G401 (cell line): ENCODE data around the gene SPSB1. TPM values are rescaled to one million over a fixed set of nuclear protein-coding genes. Genes with fewer than 3 reads are reported as not detected.

Experiments used
- DNase-seq: peaks from one replicate; pipeline ENCODE4 v3.0.0-alpha.2; 2015; ENCODE audit warnings: low spot score
- in situ Hi-C: cut with HindIII; loops from 2 replicates; pipeline ENCODE4 v1.10.0; 2016; ENCODE audit warnings: low sequenced_read_pairs, mixed read lengths
- total RNA-seq: library from RNA; depleted of rRNA; stranded (reverse); fragments of >200 nt; shearing (Covaris generic); gene quantifications from 2 replicates; pipeline ENCODE4 v1.2.3, GENCODE V29; 2014

The SPSB1 gene
- total RNA-seq, 1 experiment from 2014 or later = 38.8 TPM

- no peak for DNase-seq
- in situ Hi-C loops = no loop called here
These were observed 104.4 kb downstream of the SPSB1 start for GRCh38 chr1:9397047-9397446.

GRCh38 chr1:9397997-9398526, 105.4 kb downstream of the SPSB1 start:
- no peak for DNase-seq
- in situ Hi-C loops = no loop called here

- DNase-seq = no peak
- in situ Hi-C loops = no loop called here
These were observed 107.1 kb downstream of the SPSB1 start for GRCh38 chr1:9399510-9400424.

GRCh38 chr1:9400425-9401079, 107.9 kb downstream of the SPSB1 start:
- in situ Hi-C loops = no loop called here
- DNase-seq = no peak

GRCh38 chr1:9401080-9401453, 108.4 kb downstream of the SPSB1 start:
- DNase-seq = no peak
- in situ Hi-C loops = no loop called here

GRCh38 chr1:9402256-9402616, 109.5 kb downstream of the SPSB1 start:
- in situ Hi-C loops = no loop called here
- DNase-seq = no peak

GRCh38 chr1:9402717-9403225, 110.1 kb downstream of the SPSB1 start:
- in situ Hi-C loops = no loop called here
- DNase-seq = no peak

GRCh38 chr1:9404117-9404914, 111.6 kb downstream of the SPSB1 start:
- peak; percentile 31 for DNase-seq
- in situ Hi-C loops = no loop called here

- DNase-seq = no peak
- in situ Hi-C loops = no loop called here
These were observed 113.4 kb downstream of the SPSB1 start for GRCh38 chr1:9406111-9406510.

GRCh38 chr1:9410737-9411297, 118.1 kb downstream of the SPSB1 start:
- DNase-seq = peak; percentile 38
- in situ Hi-C loops = no loop called here

- in situ Hi-C loops = no loop called here
- DNase-seq = no peak
These were observed 120.6 kb downstream of the SPSB1 start for GRCh38 chr1:9413071-9413876.

- in situ Hi-C loops = no loop called here
- DNase-seq = no peak
These were observed 121.2 kb downstream of the SPSB1 start for GRCh38 chr1:9413877-9414213.

- no peak for DNase-seq
- in situ Hi-C loops = no loop called here
These were observed 123.8 kb downstream of the SPSB1 start for GRCh38 chr1:9416506-9416905.

GRCh38 chr1:9416918-9417500, 124.3 kb downstream of the SPSB1 start:
- no peak for DNase-seq
- in situ Hi-C loops = no loop called here

GRCh38 chr1:9417695-9418094, 125.0 kb downstream of the SPSB1 start:
- in situ Hi-C loops = no loop called here
- no peak for DNase-seq

GRCh38 chr1:9418851-9419250, 126.2 kb downstream of the SPSB1 start:
- in situ Hi-C loops = no loop called here
- no peak for DNase-seq
